Activated CD4-positive, CD25-positive, alpha-beta regulatory T cell treated with anti-CD3 and anti-CD28 coated beads, Interleukin-2, amount 50 U/mL, for 24 hours (primary cell): ENCODE data around the gene ATRNL1.

Experiments used
- ATAC-seq, 2 donors: fragments of 150-1000 bp; cut with Tn5 transposase; one replicate each; pipeline ENCODE4 v1.10.0; 2021; ENCODE audit warnings: mild to moderate bottlenecking in 1 of 2, moderate library complexity in 1 of 2

The ATRNL1 gene

GRCh38 chr10:115851695-115852094 lies 758.5 kb downstream of the ATRNL1 start:
- ATAC-seq: no peak

- no peak for ATAC-seq
Measured at GRCh38 chr10:115854740-115855435, 761.7 kb downstream of the ATRNL1 start.

- ATAC-seq: no peak
Measured at GRCh38 chr10:115856580-115856979, 763.4 kb downstream of the ATRNL1 start.

GRCh38 chr10:115857856-115858255 lies 764.7 kb downstream of the ATRNL1 start:
- ATAC-seq: no peak

- ATAC-seq: no peak
Measured at GRCh38 chr10:115860182-115861107, 767.3 kb downstream of the ATRNL1 start.

- no peak for ATAC-seq
Measured at GRCh38 chr10:115861455-115861854, 768.3 kb downstream of the ATRNL1 start.

GRCh38 chr10:115861864-115862263 lies 768.7 kb downstream of the ATRNL1 start:
- ATAC-seq: no peak

- no peak for ATAC-seq
Measured at GRCh38 chr10:115866174-115866573, 773.0 kb downstream of the ATRNL1 start.

GRCh38 chr10:115866691-115867090 lies 773.5 kb downstream of the ATRNL1 start:
- no peak for ATAC-seq

GRCh38 chr10:115867305-115867704 lies 774.1 kb downstream of the ATRNL1 start:
- no peak for ATAC-seq

- no peak for ATAC-seq
Measured at GRCh38 chr10:115871855-115872254, 778.7 kb downstream of the ATRNL1 start.

- ATAC-seq: no peak
Measured at GRCh38 chr10:115875172-115875571, 782.0 kb downstream of the ATRNL1 start.

- no peak for ATAC-seq
Measured at GRCh38 chr10:115879372-115880089, 786.4 kb downstream of the ATRNL1 start.

- ATAC-seq: no peak
Measured at GRCh38 chr10:115882021-115882420, 788.9 kb downstream of the ATRNL1 start.

- ATAC-seq: no peak
Measured at GRCh38 chr10:115883372-115883771, 790.2 kb downstream of the ATRNL1 start.

- no peak for ATAC-seq
Measured at GRCh38 chr10:115884331-115884730, 791.2 kb downstream of the ATRNL1 start.

GRCh38 chr10:115895166-115895565 lies 802.0 kb downstream of the ATRNL1 start:
- no peak for ATAC-seq

- no peak for ATAC-seq
Measured at GRCh38 chr10:115898242-115898641, 805.1 kb downstream of the ATRNL1 start.

GRCh38 chr10:115902596-115902995 lies 809.4 kb downstream of the ATRNL1 start:
- ATAC-seq: no peak

- ATAC-seq: no peak
Measured at GRCh38 chr10:115903207-115903606, 810.0 kb downstream of the ATRNL1 start.

- no peak for ATAC-seq
Measured at GRCh38 chr10:115903845-115904244, 810.7 kb downstream of the ATRNL1 start.

GRCh38 chr10:115909037-115909436 lies 815.9 kb downstream of the ATRNL1 start:
- no peak for ATAC-seq
